Trophoblast cell (in vitro differentiated cells and primary cell): ENCODE results near the gene FRMD4A.
A peak's percentile ranks its signal among the peaks of the same experiment; 100 is the strongest.

Source experiments
- DNase-seq, 2 donors: peaks; one replicate each; pipeline ENCODE4 v3.0.0-alpha.2; 2016
- H2AFZ ChIP-seq: 2 replicates; pipeline ENCODE4 v1.6.1; 2013; ENCODE audit warnings: low read length, moderate library complexity, mild to moderate bottlenecking; ENCODE audit not compliant: insufficient read depth, poor library complexity
- H2AK5ac ChIP-seq: 2 replicates; pipeline ENCODE4 v1.6.1; 2013; ENCODE audit warnings: mild to moderate bottlenecking, low read length
- H2BK120ac ChIP-seq: 2 replicates; pipeline ENCODE4 v1.6.1; 2013; ENCODE audit warnings: low read length, mild to moderate bottlenecking, moderate library complexity; ENCODE audit not compliant: insufficient read depth, poor library complexity
- H2BK12ac ChIP-seq: 2 replicates; pipeline ENCODE4 v1.6.1; 2013; ENCODE audit warnings: mild to moderate bottlenecking, low read length, moderate library complexity
- H2BK5ac ChIP-seq: 2 replicates; pipeline ENCODE4 v1.6.1; 2013; ENCODE audit warnings: low read length, low read depth, moderate library complexity, mild to moderate bottlenecking; ENCODE audit not compliant: poor library complexity
- H3K14ac ChIP-seq: 2 replicates; pipeline ENCODE4 v1.6.1; 2013; ENCODE audit warnings: mild to moderate bottlenecking, low read length
- H3K18ac ChIP-seq: 2 replicates; pipeline ENCODE4 v1.6.1; 2013; ENCODE audit warnings: mild to moderate bottlenecking, low read length
- H3K23ac ChIP-seq: 2 replicates; pipeline ENCODE4 v1.6.1; 2013; ENCODE audit warnings: low read length
- H3K27ac ChIP-seq: 2 replicates; pipeline ENCODE4 v1.5.1; 2013; ENCODE audit warnings: low read depth, mild to moderate bottlenecking, inconsistent platforms, low read length, moderate library complexity
- H3K27me3 ChIP-seq: 2 replicates; pipeline ENCODE4 v1.6.1; 2013; ENCODE audit warnings: inconsistent platforms, mild to moderate bottlenecking, low read length, moderate library complexity; ENCODE audit not compliant: insufficient read depth
- H3K36me3 ChIP-seq, 2 experiments: 1 replicate in 1 of 2; 2 replicates in 1 of 2; pipeline ENCODE4 v1.6.1; 2013; ENCODE audit warnings: low read length in 2 of 2, mild to moderate bottlenecking in 2 of 2, moderate library complexity in 1 of 2; ENCODE audit not compliant: insufficient read depth in 2 of 2, control insufficient read depth in 1 of 2
- H3K4ac ChIP-seq: 2 replicates; pipeline ENCODE4 v1.6.1; 2013; ENCODE audit warnings: low read depth, mild to moderate bottlenecking, low read length, moderate library complexity
- H3K4me1 ChIP-seq, 2 experiments: 1 replicate in 1 of 2; 2 replicates in 1 of 2; pipeline ENCODE4 v1.6.1; 2013; ENCODE audit warnings: low read length in 2 of 2, mild to moderate bottlenecking in 2 of 2, moderate library complexity in 1 of 2; ENCODE audit not compliant: insufficient read depth in 2 of 2, control insufficient read depth in 1 of 2
- H3K4me2 ChIP-seq: 2 replicates; pipeline ENCODE4 v1.6.1; 2013; ENCODE audit warnings: inconsistent platforms, mild to moderate bottlenecking, low read length, moderate library complexity
- H3K4me3 ChIP-seq: 2 replicates; pipeline ENCODE4 v1.5.1; 2013; ENCODE audit warnings: mild to moderate bottlenecking, low read depth, low read length, inconsistent platforms
- H3K79me1 ChIP-seq: one replicate; pipeline ENCODE4 v1.6.1; 2013; ENCODE audit warnings: low read length
- H3K79me2 ChIP-seq: 2 replicates; pipeline ENCODE4 v1.6.1; 2013; ENCODE audit warnings: low read length, mild to moderate bottlenecking; ENCODE audit not compliant: control insufficient read depth, insufficient read depth, poor library complexity
- H3K9ac ChIP-seq: 2 replicates; pipeline ENCODE4 v1.6.1; 2013; ENCODE audit warnings: mild to moderate bottlenecking, low read length
- H3K9me3 ChIP-seq: 2 replicates; pipeline ENCODE4 v1.6.1; 2013; ENCODE audit warnings: low read depth, mild to moderate bottlenecking, control low read depth, inconsistent platforms, low read length; ENCODE audit not compliant: insufficient read depth
- H4K12ac ChIP-seq: 2 replicates; pipeline ENCODE4 v1.6.1; 2013; ENCODE audit warnings: low read depth, mild to moderate bottlenecking, low read length, moderate library complexity
- H4K8ac ChIP-seq: 2 replicates; pipeline ENCODE4 v1.6.1; 2013; ENCODE audit warnings: low read depth, mild to moderate bottlenecking, low read length, moderate library complexity
- H4K91ac ChIP-seq: one replicate; pipeline ENCODE4 v1.6.1; 2013; ENCODE audit warnings: low read depth, mild to moderate bottlenecking, low read length, moderate library complexity
- WGBS: extraction: QIAGEN DNeasy Blood & Tissue Kit; methylation state at CpG from one replicate; pipeline ENCODE4 v1.1.7; 2013; ENCODE audit warnings: missing lambda C conversion rate; ENCODE audit not compliant: insufficient read length, insufficient coverage; ENCODE audit errors: extremely low coverage; 5-methylcytosine and 5-hydroxymethylcytosine counted together

FRMD4A gene

GRCh38 chr10:13853854-13854253 lies 476.9 kb downstream of the FRMD4A start:
- Histone ChIP-seq H3K18ac (no peak overlapping the region), H3K27ac (no peak overlapping the region), H3K4me2 (no peak overlapping the region), H2BK12ac (no peak overlapping the region), H2AK5ac (no peak overlapping the region), H3K27me3 (no peaks in the 10 kb centered on the region), H2AFZ (no peak overlapping the region), H3K9ac (no peak overlapping the region), H3K4ac (no peak overlapping the region), H2BK5ac (no peak overlapping the region), H4K91ac (no peak overlapping the region), H2BK120ac (no peak overlapping the region), H4K8ac (no peak overlapping the region), H3K79me1 (no peaks in the 10 kb centered on the region), H3K36me3 (no peaks in the 10 kb centered on the region), H3K9me3 (no peaks in the 10 kb centered on the region), H3K23ac (no peak overlapping the region), H3K4me1 (peaks cover 0 to 3% of the 10 kb centered on the region in 2 experiments), H4K12ac (no peak overlapping the region), H3K14ac (no peak overlapping the region), H3K4me3 (no peak overlapping the region), H3K79me2 (no peaks in the 10 kb centered on the region)
- WGBS: no CpG with 5 or more reads among the region's 6 CpGs
- no peak for DNase-seq

- Histone ChIP-seq H2BK5ac (no peak overlapping the region), H3K14ac (no peak overlapping the region), H3K23ac (no peak overlapping the region), H3K4me1 (no peaks in the 10 kb centered on the region), H3K79me1 (no peaks in the 10 kb centered on the region), H2AK5ac (no peak overlapping the region), H3K79me2 (no peaks in the 10 kb centered on the region), H4K12ac (no peak overlapping the region), H3K4ac (no peak overlapping the region), H2BK120ac (no peak overlapping the region), H3K9ac (no peak overlapping the region), H3K18ac (no peak overlapping the region), H3K4me3 (no peak overlapping the region), H4K91ac (no peak overlapping the region), H3K4me2 (no peak overlapping the region), H2AFZ (no peak overlapping the region), H3K36me3 (no peaks in the 10 kb centered on the region), H3K27ac (no peak overlapping the region), H3K9me3 (no peaks in the 10 kb centered on the region), H2BK12ac (no peak overlapping the region), H3K27me3 (no peaks in the 10 kb centered on the region), H4K8ac (no peak overlapping the region)
- WGBS: no CpG with 5 or more reads among the region's 5 CpGs
- peak in 1 of 2 donors; percentile 41 for DNase-seq
Observed at GRCh38 chr10:13852872-13853271, 477.9 kb downstream of the FRMD4A start.

- no peak overlapping the region for H2BK12ac ChIP-seq
- no peak overlapping the region for H3K9ac ChIP-seq
- WGBS: no CpG with 5 or more reads among the region's 2 CpGs
Observed at GRCh38 chr10:13851906-13852305, 478.8 kb downstream of the FRMD4A start.

GRCh38 chr10:13848520-13849445 lies 481.9 kb downstream of the FRMD4A start:
- no peak overlapping the region for H3K27ac ChIP-seq

More at GRCh38 chr10:13851906-13852305, 478.8 kb downstream of the FRMD4A start:
- Histone ChIP-seq H4K8ac (no peak overlapping the region), H3K4me1 (peaks cover 0 to 7% of the 10 kb centered on the region in 2 experiments), H2BK5ac (no peak overlapping the region), H2AFZ (no peak overlapping the region), H3K23ac (no peak overlapping the region), H3K4ac (no peak overlapping the region), H4K12ac (no peak overlapping the region), H3K4me3 (no peak overlapping the region), H3K79me2 (no peaks in the 10 kb centered on the region), H4K91ac (no peak overlapping the region), H3K79me1 (no peaks in the 10 kb centered on the region), H3K9me3 (no peaks in the 10 kb centered on the region), H3K14ac (no peak overlapping the region), H3K18ac (no peak overlapping the region), H3K4me2 (no peak overlapping the region), H2AK5ac (no peak overlapping the region), H3K27ac (no peak overlapping the region), H3K36me3 (no peaks in the 10 kb centered on the region), H2BK120ac (no peak overlapping the region), H3K27me3 (no peaks in the 10 kb centered on the region)
- DNase-seq: no peak

More at GRCh38 chr10:13848520-13849445, 481.9 kb downstream of the FRMD4A start:
- H3K9me3 ChIP-seq: no peaks in the 10 kb centered on the region
- no peak overlapping the region for H4K8ac ChIP-seq
- no peak overlapping the region for H3K14ac ChIP-seq
- H3K36me3 ChIP-seq: peaks cover 0 to 3% of the 10 kb centered on the region in 2 experiments
- no peak overlapping the region for H3K4ac ChIP-seq
- H2BK12ac ChIP-seq: no peak overlapping the region
- no peak overlapping the region for H3K9ac ChIP-seq
- no peak overlapping the region for H2BK5ac ChIP-seq
- no peaks in the 10 kb centered on the region for H3K27me3 ChIP-seq
- no peak overlapping the region for H4K12ac ChIP-seq
- peaks cover 0 to 9% of the 10 kb centered on the region in 2 experiments for H3K4me1 ChIP-seq
- no peak overlapping the region for H2AFZ ChIP-seq
- no peak overlapping the region for H3K4me2 ChIP-seq
- no peak overlapping the region for H3K23ac ChIP-seq
- no peaks in the 10 kb centered on the region for H3K79me2 ChIP-seq
- H2BK120ac ChIP-seq: no peak overlapping the region
- H4K91ac ChIP-seq: no peak overlapping the region
- WGBS: no CpG with 5 or more reads among the region's 16 CpGs
- H2AK5ac ChIP-seq: no peak overlapping the region
- DNase-seq: no peak
- H3K18ac ChIP-seq: no peak overlapping the region
- H3K4me3 ChIP-seq: peak overlapping the region; percentile 9
- no peaks in the 10 kb centered on the region for H3K79me1 ChIP-seq
